HG03066 (cell line): Measurements from ENCODE around the gene TMEM19.

Source experiments
- ATAC-seq: cut with Tn5 transposase; IDR thresholded peaks from one replicate; pipeline ENCODE4 v1.9.1; 2021; ENCODE audit warnings: low read depth; ENCODE audit not compliant: unreplicated experiment

The TMEM19 gene

GRCh38 chr12:71708658-71709057, 22.8 kb downstream of the TMEM19 start:
- no peak for ATAC-seq

- no peak for ATAC-seq
These were observed 24.6 kb downstream of the TMEM19 start for GRCh38 chr12:71710276-71711125.

- ATAC-seq, result no peak
These were observed 32.7 kb downstream of the TMEM19 start for GRCh38 chr12:71718611-71719010.

GRCh38 chr12:71719647-71720370, 33.9 kb downstream of the TMEM19 start:
- ATAC-seq, result no peak

- no peak for ATAC-seq
These were observed 36.1 kb downstream of the TMEM19 start for GRCh38 chr12:71721783-71722505.

GRCh38 chr12:71725011-71725410, 39.1 kb downstream of the TMEM19 start:
- ATAC-seq, result no peak

- ATAC-seq, result no peak
These were observed 40.7 kb downstream of the TMEM19 start for GRCh38 chr12:71726548-71726947.

GRCh38 chr12:71727958-71728357, 42.1 kb downstream of the TMEM19 start:
- ATAC-seq, result no peak

GRCh38 chr12:71730936-71731335, 45.1 kb downstream of the TMEM19 start:
- ATAC-seq, result no peak

GRCh38 chr12:71731439-71732356, 45.8 kb downstream of the TMEM19 start:
- ATAC-seq, result no peak

- no peak for ATAC-seq
These were observed 46.5 kb downstream of the TMEM19 start for GRCh38 chr12:71732357-71732712.

- ATAC-seq, result no peak
These were observed 51.3 kb downstream of the TMEM19 start for GRCh38 chr12:71737197-71737596.

- no peak for ATAC-seq
These were observed 57.1 kb downstream of the TMEM19 start for GRCh38 chr12:71742998-71743397.

GRCh38 chr12:71744522-71745300, 58.8 kb downstream of the TMEM19 start:
- ATAC-seq, result no peak

- peak; percentile 88 for ATAC-seq
These were observed 61.2 kb downstream of the TMEM19 start for GRCh38 chr12:71746974-71747611.

GRCh38 chr12:71748081-71748850, 62.4 kb downstream of the TMEM19 start:
- ATAC-seq, result no peak

GRCh38 chr12:71749666-71750065, 63.8 kb downstream of the TMEM19 start:
- ATAC-seq, result no peak

GRCh38 chr12:71752891-71753290, 67.0 kb downstream of the TMEM19 start:
- ATAC-seq, result no peak
